NCI-H1092 (cell line): ENCODE data around the gene DIP2C.
"Not testable (repeated sequence)": the region's sequence is repeated elsewhere in the genome, so short reads cannot be mapped to it uniquely, and the experiment has no call there.

Experiments
- DNase-seq: peaks from one replicate; lab custom pipeline; 2025; lab: John Stamatoyannopoulos, UW

Gene DIP2C

DNA sequence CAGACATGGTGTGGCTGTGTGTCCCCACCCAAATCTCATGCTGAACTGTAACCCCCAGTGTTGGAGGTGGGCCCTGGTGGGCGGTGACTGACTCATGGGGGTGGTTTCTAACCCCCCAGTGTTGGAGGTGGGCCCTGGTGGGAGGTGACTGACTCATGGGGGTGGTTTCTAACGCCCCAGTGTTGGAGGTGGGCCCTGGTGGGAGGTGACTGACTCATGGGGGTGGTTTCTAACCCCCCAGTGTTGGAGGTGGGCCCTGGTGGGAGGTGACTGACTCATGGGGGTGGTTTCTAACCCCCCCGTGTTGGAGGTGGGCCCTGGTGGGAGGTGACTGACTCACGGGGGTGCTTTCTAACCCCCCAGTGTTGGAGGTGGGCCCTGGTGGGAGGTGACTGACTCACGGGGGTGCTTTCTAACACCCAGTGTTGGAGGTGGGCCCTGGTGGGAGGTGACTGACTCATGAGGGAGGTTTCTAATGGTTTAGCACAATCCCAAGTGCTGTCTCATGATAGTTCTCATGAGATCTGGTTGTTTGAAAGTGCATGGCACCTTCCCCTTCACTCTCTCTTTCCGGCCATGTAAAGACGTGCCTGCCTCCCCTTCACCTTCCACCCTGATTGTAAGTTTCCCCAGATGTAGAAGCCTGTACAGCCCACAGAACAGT is 78.7 kb downstream of the DIP2C start:
- DNase-seq: not testable (repeated sequence)

DNA sequence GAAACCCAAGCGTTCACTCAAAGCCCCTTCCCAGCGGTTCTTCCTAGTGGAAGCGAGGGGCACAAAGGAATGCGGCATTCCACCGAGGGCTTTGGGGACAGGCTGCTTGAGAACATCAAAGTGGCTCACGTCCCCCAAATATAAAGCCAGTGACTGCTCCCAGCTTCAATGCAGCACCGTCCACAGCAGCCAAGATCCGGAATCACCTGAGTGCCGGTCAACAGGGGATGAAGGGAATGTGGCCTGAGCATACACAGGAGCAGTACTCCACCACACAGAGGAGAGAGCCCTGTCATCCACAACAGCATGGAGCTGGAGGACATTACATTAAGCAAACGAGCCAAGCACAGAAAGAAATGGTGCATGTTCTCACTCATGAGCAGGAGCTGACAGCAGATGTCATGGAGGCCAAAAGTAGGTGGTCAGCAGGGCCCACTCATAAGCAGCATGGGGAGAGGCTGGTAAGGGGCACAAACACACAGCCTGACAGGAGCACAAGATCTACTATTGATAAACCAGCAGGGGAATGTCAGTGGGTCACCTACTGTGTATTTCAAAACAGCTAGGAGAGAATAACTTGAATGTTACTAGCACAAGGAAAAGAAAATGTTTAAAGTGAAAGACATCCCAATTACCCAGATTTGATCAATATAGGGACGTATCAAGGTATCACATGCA is 79.5 kb downstream of the DIP2C start:
- DNase-seq: no peak

DNA sequence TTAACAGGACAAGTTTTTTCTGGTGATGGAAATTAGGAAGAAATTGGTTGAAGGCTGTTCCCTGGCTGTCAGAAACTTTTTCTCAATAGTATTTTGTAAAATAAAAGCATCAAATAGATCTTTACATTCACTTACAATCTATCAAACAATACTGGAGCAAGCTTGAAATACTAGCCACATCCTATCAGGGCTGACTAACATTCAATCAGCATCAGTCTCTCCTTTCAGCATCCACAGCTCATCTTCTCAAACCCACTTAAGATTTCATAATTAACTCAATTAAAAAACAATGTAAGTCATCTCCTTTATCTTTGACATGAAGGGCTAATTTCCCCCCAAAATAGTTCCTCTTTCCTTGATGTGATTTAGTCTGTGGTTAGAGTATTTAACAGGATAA is 80.2 kb downstream of the DIP2C start:
- no peak for DNase-seq

DNA sequence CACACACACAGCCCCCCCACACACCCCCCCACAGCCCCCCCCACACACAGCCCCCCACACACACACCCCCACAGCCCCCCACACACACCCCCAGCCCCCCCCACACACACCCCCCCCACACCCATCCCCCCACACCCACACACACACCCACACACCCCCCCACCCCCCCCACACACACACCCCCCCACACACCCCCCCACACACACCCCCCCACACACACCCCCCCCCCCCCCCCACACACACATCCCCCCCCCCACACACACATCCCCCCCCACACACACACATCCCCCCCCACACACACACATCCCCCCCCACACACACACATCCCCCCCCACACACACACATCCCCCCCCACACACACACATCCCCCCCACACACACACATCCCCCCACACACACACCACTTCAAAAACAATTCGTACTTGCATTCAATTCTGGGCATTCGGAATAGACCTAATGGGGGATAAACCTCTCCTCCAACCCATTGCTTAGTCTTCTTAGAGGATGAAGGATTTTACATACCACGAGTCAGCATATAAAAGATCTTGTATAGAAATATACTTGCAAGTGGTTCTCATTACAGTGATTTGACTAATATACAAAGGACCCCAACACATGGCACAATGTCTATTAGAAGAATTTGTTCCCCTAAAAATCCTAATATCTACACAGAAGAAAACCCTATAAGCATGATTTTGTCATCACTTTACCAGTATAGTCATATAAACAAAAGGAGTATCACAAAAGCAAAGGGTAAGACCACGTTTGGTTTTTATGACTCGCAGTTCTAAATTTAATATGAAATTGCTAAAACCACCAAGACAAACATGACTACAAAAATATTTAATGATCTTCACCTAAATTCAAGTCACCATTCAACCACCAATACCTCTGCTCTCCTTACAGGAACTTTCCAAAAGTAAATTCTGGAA is 80.9 kb downstream of the DIP2C start:
- no peak for DNase-seq

DNA sequence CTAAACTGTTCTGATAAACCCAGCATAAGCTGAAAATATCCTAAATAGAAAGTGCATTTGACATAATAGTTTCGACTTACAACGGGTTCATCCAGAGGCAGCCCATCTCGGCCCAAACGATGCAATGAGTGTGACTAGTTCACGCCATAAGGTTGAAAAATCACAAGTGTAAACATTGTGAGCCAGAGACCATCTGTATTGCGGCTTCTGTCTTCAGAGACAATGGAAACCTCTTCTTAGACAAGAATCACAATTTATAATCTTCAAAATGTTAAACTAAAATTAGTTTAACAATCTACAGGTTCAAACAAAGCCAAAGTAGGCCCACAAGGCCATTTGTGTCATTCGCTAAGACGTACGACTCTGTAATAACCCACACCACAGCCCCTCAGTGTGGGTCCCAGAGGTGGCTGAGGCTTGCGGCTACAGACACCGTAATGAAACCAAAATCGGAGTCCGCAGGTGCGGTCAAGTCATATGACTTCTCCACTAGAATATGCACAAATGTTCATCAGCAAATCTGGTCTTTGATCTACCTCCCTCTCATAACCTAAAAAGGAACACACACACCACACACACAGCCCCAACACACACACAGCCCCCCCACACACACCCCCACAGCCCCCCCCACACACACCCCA is 81.8 kb downstream of the DIP2C start:
- no peak for DNase-seq

DNA sequence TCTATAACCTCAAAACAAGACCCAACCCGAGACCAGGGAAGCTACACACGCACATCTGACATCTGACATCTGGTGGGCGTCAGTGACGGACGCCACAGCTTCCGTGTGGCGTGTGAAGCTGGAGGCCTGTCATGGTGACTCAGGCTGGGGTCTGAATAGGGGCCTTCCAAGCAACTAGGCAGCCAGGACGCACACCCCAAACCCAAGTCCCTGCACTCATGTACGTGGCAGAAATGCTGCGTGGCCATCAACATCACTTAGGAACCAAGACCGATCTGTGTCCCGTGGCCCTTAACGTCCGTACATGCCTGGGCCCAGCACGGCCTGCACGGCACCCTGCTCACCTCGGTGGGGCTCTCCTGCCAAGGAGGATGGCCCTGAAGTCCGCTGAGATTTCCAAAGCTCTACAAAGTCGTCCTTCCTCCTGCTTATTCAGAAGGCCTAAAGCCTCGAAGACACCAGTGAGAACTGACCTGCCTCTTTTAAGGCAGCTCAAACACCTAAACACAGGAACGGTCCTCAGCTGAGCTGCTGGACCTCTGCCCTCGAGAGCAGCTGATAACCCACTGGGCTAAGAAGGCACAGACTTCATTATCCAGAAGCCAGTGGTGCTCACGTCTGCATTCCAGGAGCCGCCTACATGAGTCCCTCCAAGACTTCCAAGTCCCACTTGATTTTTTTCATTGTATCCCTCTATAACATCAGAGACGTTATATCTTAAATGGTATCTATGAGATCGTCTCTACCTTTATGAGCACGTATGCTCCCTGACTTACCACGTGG is 82.5 kb downstream of the DIP2C start:
- DNase-seq: no peak

DNA sequence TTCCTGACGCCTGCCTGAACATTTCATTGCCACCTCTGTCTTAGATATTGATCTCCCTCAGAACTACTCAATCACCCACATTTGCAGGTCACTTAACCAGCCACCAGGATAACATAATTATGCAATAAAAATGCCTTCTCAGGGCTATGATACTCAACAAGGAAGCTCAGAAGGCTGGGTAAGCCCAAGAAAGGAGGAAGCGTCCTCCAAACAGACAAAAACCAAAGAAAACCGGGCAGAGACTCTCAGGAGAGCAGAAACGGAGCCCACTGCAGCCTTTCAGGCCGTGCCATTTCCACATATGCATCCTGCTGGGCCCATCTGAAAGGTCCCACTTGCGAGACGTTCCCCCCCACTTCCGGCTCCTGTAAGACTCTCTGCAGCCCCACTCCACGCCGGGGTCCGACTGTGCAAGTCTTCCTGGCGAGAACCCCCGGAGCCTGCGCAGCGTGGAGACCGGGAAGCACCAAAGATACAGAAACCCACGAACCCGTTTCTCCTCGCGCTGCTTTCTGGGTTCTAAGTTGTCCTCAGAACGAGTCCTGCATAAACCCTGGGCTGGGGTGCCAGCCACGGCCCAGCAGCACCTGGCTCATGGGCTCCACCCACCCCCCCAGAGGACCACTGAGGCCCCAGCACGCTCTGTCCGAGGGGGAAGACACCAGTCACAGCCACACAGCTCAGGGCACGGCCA is 83.7 kb downstream of the DIP2C start:
- DNase-seq: no peak

DNA sequence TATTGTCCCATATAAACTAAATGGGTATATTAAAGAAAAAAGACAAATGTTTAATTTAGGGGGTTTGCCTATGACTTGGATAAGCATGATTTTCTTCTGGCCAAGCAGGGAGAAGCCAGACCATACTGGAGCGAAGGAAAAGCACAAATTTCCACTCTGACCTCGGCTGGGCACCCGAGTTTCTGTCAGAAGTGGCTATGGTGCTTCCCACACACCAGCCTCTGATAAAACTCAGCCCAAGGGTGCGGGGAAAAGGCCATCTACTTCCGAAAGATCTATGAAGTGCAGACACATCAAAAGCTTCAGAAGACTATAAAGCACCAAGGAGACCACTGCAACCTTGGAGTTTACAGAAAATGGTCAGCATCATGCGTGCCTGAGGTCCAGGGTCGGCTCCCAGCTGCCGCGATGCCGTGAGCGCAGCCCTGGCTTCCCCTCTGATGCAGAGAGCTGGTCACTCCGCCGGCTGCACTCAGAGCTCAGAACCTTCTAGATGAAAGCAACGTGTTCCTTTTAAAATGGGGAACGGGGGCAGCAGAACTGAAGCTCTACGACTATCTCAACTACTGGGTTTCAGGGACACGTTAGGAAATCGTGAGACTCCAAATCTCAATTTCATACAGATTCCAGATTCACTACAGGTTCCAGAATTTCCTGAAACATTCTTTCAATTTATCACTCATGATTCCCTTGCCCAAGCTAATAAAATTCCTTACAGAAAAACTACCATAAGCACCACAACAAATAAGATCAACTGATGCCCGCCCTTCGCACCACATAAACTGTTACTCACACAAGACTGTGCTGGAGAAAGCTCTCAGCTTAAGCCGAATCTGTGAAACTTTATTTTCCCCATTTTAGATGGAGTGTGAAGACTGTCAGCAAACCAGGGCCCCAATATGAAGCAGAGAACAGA is 84.5 kb downstream of the DIP2C start:
- DNase-seq: no peak

DNA sequence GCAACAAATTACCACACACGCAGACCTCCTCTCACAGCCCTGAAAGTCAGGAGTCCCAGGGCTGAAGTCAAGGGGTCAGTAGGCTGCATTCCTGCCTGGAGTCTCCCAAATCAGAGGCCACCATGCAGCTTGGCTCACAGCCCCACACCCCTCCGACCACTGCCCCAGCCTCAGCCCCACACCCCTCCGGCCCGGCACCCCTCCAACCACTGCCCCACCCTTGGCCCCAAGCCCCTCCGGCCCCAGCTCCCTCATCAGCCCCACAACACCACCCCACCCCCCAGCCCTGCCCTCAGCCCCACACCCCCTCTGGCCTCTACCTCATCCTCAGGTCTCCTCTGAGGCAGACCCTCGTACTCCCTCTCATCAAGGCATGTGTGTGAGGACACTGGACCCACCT is 85.7 kb downstream of the DIP2C start:
- no peak for DNase-seq

DNA sequence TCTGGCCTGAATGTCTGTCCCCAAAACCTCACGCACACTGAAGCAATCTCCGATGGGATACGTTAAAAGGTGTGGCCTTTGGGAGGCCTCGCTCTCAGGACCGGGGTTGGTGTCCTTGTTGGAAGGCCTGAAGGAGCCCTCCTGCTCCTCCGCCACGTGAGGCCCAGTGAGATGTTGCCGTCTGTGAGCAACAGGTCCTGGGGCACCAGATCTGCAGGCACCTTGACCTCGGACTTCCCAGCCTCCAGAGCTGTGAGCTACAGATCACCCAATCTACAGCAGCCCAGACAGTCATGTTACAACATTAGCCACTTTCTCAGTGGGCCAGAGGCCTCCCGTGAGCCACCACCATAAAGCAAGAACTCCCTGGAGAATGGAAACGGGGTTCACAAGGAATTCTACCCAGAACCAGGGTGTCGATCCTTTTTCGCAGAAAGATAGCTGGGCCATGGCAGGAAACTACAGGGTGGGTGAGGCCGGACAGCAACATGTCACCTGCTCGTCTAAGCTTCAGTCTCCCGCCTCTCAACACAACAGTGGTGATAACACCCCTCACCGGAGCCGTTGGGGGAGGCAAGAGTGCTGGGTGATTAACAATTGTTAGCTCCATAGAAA is 87.0 kb downstream of the DIP2C start:
- DNase-seq: no peak

DNA sequence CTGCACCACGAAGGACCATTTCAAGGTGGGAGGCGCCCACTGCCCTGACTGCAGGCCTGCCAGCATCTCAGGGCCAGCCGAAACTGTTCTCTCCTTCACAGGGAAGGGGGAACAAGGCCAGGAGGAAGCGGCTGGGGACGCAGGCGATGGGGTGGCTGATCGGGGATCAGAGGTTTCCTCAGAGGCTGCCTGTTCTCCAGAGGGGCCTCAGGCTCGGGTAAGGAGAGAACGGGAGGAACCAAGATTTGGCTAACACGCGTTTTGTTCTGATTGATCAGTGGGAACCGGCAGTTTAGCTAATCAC is 87.9 kb downstream of the DIP2C start:
- DNase-seq: no peak

DNA sequence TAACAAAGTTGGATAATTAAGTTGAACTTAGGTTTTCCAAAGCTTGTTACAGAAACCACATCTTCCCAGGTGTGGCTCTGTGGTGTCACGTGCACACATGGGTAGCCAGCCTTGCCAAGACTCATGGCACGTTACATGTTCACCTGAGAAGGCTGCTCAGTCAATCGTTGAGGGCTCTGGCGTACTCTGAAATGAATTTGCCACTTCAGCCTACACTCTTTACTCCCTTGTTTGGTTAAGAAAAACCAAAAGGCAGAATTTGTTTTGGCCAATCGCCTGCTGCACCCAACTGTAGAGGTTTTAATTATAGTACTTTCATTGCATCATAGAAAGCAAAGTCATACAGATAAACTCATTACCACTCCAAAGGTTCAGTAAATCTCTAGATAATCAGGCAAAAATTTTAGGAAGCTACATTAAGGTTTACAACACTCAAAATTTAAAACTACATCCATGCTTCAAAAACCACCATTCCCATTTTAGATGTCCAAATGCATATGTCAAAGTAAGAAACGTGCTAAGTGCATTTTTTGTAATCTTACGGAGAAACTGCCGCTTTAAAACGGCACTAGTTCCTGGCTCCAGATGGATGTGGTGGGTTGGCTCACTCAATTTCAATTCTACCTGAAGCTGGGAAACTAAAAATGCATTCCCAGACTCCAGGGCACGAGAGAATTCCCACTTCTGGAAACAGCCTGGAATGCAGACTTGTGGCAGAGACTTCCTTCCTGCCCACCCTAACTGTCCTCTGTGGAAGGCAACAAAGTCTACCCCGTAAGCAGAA is 88.4 kb downstream of the DIP2C start:
- DNase-seq: no peak

DNA sequence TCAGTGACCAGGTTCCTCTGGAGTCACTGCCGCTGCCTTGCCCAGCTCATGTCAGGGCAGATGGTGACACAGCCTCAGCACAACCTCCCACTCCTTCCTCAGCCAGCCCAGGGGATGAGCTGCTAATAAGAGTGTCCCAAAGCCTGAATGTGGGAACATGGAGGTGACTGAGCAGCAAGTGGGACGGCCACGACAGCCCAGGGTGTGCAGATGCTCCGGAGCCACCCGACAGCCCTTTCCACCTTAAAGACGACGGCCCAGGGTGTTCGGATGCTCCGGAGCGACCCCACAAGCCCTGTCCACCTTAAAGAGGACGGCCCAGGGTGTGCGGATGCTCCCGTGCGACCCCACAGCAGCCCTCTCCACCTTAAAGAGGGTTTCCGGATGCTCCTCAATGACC is 89.2 kb downstream of the DIP2C start:
- no peak for DNase-seq

DNA sequence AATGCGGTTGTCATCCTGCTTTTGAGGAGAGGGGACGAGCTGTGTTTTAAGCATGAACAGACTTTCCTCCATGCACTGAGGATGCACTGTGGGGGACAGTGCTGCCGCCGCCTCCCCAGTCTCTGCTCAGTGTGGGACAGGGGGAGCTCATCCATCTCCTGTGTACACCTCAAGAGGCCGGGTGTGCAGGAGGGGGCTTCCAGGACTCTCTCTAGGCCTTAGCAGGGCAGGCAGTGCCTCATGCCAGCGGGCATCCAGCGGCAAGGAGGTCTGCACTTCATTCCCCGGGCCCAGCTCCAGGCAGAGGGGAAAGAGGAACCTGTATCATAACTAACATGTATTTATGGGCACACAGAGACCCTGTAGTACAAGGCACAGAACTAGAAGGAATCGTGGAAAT is 89.7 kb downstream of the DIP2C start:
- DNase-seq: no peak

DNA sequence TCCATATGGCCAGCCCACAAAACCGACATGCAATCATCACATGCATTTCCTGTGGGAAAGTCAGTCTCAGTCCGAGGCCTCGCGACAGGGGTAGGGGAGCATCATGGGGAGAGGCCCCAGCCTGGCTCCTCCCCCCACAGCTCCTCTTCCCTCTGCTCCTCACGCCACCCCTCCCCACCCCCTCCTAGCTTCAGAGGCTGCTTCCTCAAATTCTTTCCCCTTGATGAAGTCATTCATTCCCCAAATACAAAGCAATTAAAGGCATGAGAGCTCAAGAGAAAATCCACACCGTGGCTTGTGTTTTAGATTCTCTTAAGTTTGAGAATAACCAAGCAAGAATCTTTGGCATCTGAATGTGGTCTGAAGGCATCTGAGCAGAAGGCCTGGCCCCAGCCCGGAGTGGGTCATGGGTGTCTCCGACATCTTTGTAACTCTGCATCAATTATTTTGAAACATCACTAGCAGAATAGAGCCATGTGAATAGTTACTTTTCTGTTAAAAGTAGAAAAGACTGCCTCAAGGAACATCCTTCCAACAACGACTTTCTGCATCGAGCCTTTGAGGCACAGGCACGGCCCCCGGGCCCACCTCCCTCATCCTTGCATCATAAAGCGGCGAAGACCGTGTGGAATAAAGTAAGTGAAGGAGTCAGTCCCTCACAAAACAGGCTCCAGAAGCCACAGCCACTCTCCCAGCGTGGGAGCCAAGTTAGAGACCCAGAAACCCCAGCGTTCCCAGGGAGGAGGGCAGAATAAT is 90.9 kb downstream of the DIP2C start:
- DNase-seq: no peak

DNA sequence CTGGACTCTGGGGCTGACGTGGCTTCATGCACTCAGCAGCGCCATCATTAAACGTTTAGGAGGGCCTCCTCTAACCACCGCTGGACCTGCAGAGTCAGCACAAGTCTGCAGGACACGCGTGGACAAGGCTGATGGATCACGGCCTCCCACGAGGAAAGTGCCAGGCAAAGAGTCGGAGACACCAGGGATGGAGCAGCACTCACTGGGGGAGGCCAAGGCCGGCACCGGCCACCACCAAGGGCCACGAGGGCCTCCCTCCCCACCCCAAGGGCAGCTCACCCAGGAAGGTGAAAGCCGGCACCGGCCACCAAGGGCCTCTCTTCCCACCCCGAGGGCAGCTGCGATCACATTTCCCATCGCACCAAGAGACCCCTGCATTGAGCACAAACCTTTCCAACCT is 91.5 kb downstream of the DIP2C start:
- DNase-seq: no peak

DNA sequence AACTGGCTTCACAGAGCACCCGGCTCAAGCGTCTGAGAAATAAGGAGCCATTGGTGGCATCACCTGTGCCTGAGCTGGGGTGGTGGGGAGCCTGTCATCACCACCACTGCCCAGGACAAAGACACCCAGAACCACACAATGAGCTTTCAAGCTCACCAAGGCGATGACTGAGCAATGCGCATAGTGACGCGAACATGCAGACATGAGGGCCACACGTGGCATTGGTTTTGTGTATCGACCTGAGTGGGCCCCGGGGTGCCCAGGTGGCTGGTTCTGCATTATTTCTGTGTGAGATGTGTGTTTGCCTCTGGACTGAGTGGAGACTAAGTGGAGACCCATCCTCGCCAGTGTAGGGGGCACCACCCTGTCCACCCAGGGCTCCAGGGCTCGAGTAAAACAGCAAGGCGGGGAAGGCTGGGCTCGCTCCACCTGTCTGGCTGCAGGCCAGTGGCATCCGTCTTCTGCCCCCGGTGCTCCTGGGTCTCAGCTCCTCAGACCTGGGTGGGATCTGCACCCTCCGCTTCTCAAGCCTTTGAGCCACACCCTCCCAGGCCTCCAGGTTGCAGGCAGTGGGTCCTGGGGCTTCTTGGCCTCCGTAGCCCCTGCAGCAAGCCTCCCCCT is 92.6 kb downstream of the DIP2C start:
- no peak for DNase-seq

DNA sequence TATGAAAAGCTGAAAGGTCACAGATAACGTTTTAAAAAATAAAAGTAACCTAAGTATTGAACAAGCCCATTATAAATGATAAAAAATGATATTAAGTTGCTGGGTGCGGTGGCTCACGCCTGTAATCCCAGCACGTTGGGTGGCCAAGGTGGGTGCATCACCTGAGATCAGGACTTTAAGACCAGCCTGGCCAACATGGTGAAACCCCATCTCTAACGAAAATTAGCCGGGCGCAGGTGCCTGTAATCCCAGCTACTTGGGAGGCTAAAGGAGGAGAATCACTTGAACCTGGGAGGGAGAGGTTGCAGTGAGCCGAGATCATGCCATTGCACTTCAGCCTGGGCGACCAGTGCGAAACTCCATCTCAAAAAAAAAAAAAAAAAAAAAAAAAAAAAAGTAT is 93.3 kb downstream of the DIP2C start:
- DNase-seq: not testable (repeated sequence)
